Activated CD8-positive, alpha-beta T cell treated with anti-CD3 and anti-CD28 coated beads for 36 hours (primary cell): ENCODE results near the gene ERCC1. TPM values are rescaled to one million over a fixed set of nuclear protein-coding genes. Genes with fewer than 3 reads are reported as not detected.

ENCODE experiments used
- ATAC-seq: fragments of 200-7000 bp; cut with Tn5 transposase; one replicate; pipeline ENCODE4 v1.10.0; 2021; ENCODE audit warnings: mild to moderate bottlenecking, moderate library complexity
- CTCF ChIA-PET: fragments of 350-600 bp; sonication (Branson Sonifier 250); formaldehyde crosslinking; loops from one replicate; lab custom pipeline; 2021; ENCODE audit warnings: antibody characterized with exemption; lab: Charles Lee
- POLR2A ChIA-PET: fragments of 350-600 bp; sonication (Branson Sonifier 250); formaldehyde crosslinking; loops from one replicate; lab custom pipeline; 2021; ENCODE audit warnings: antibody characterized with exemption; lab: Charles Lee
- DNase-seq: peaks from one replicate; pipeline ENCODE4 v3.0.0-alpha.2; 2020
- H3K27ac Mint-ChIP-seq: one replicate; pipeline ENCODE4 v1.8.0; 2021; ENCODE audit warnings: mild to moderate bottlenecking, mixed read lengths
- H3K27me3 Mint-ChIP-seq: one replicate; pipeline ENCODE4 v1.8.0; 2021; ENCODE audit warnings: mixed read lengths
- H3K36me3 Mint-ChIP-seq: one replicate; pipeline ENCODE4 v1.8.0; 2021; ENCODE audit warnings: low read depth, mixed read lengths
- H3K4me1 Mint-ChIP-seq: one replicate; pipeline ENCODE4 v1.8.0; 2021; ENCODE audit warnings: low read depth, mixed read lengths
- H3K4me3 Mint-ChIP-seq: one replicate; pipeline ENCODE4 v1.8.0; 2021; ENCODE audit warnings: mild to moderate bottlenecking, moderate library complexity, mixed read lengths
- H3K9me3 Mint-ChIP-seq: one replicate; pipeline ENCODE4 v1.8.0; 2021; ENCODE audit warnings: mixed read lengths
- intact Hi-C: fragments of 100-400 bp; cut with micrococcal nuclease; formaldehyde crosslinking; loops from one replicate; pipeline ENCODE4 v1.10.0; 2022
- total RNA-seq, 2 experiments: library from RNA; stranded (reverse); gene quantifications; one replicate each; pipeline ENCODE4 v1.2.3, GENCODE V29; 2021
- TF ChIP-seq, protein P1 (sequence below): fragments of 200-600 bp; IDR thresholded peaks from one replicate; pipeline ENCODE4 v1.8.0; 2022; ENCODE audit warnings: antibody characterized with exemption, mild to moderate bottlenecking

Gene ERCC1
- total RNA-seq, 2 experiments from 2014 or later, result 41.6 to 46.5 TPM

- Mint-ChIP-seq H3K4me3 (peak overlapping the region; percentile 93), H3K27me3 (peaks cover 26% of the 10 kb centered on the region), H3K9me3 (no peaks in the 10 kb centered on the region), H3K36me3 (peaks cover 4% of the 10 kb centered on the region), H3K4me1 (peaks cover 36% of the 10 kb centered on the region), H3K27ac (peak overlapping the region; percentile 88)
- DNase-seq (peak; percentile 92), ATAC-seq (peak; percentile 59)
- intact Hi-C loops, result no loop called here
- POLR2A ChIA-PET, result interaction anchor here (1.0 kb wide), 2 partner anchors 14 to 72 kb away, joined by 3 read pairs; no protein-coding TSS in a partner anchor
- TF ChIP-seq, protein P1, sequence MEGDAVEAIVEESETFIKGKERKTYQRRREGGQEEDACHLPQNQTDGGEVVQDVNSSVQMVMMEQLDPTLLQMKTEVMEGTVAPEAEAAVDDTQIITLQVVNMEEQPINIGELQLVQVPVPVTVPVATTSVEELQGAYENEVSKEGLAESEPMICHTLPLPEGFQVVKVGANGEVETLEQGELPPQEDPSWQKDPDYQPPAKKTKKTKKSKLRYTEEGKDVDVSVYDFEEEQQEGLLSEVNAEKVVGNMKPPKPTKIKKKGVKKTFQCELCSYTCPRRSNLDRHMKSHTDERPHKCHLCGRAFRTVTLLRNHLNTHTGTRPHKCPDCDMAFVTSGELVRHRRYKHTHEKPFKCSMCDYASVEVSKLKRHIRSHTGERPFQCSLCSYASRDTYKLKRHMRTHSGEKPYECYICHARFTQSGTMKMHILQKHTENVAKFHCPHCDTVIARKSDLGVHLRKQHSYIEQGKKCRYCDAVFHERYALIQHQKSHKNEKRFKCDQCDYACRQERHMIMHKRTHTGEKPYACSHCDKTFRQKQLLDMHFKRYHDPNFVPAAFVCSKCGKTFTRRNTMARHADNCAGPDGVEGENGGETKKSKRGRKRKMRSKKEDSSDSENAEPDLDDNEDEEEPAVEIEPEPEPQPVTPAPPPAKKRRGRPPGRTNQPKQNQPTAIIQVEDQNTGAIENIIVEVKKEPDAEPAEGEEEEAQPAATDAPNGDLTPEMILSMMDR, result no peak
- CTCF ChIA-PET, result interaction anchor here (1.4 to 2.9 kb wide), 4 partner anchors 11 to 80 kb away, joined by 6 to 11 read pairs (median 10); no protein-coding TSS in a partner anchor
These were observed 18.1 kb downstream of the ERCC1 start for GRCh38 chr19:45405435-45406225.

GRCh38 chr19:45404557-45405434 lies 18.9 kb downstream of the ERCC1 start, which contains the start of gene PPP1R13L:
Gene PPP1R13L (minus strand): TSS chr19:45405069. CDS start chr19:45398318, 6,751 bp downstream.
- POLR2A ChIA-PET, result interaction anchor here (0.6 to 1.5 kb wide), 2 partner anchors 10 to 30 kb away, joined by 5 to 6 read pairs; no protein-coding TSS in a partner anchor
- Mint-ChIP-seq H3K9me3 (no peaks in the 10 kb centered on the region), H3K27ac (peak within 1 kb of the TSS; percentile 88), H3K4me3 (peak within 1 kb of the TSS; percentile 93), H3K27me3 (peaks cover 31% of the 10 kb centered on the region), H3K4me1 (peaks cover 33% of the 10 kb centered on the region), H3K36me3 (peaks cover 2% of the 10 kb centered on the region)
- TF ChIP-seq, protein P1, result no peak
- ATAC-seq (peak; percentile 12), DNase-seq (peak; percentile 73)
- CTCF ChIA-PET, result interaction anchor here (0.6 to 2.9 kb wide), 13 partner anchors 10 to 489 kb away, joined by 3 to 11 read pairs (median 5); no protein-coding TSS in a partner anchor
- intact Hi-C loops, result no loop called here

- intact Hi-C loops, result no loop called here
- peak; percentile 91 for DNase-seq
- Mint-ChIP-seq H3K4me1 (peaks cover 30% of the 10 kb centered on the region), H3K9me3 (no peaks in the 10 kb centered on the region), H3K27me3 (peaks cover 34% of the 10 kb centered on the region), H3K36me3 (peaks cover 2% of the 10 kb centered on the region), H3K27ac (no peak overlapping the region), H3K4me3 (peak overlapping the region; percentile 93)
- TF ChIP-seq, protein P1, result peak; percentile 69
- POLR2A ChIA-PET, result interaction anchor here (0.6 to 1.5 kb wide), 2 partner anchors 10 to 29 kb away, joined by 5 to 6 read pairs; no protein-coding TSS in a partner anchor
- CTCF ChIA-PET, result interaction anchor here (0.6 to 3.5 kb wide), 16 partner anchors 9 to 488 kb away, joined by 3 to 22 read pairs (median 5); no protein-coding TSS in a partner anchor
- ATAC-seq, result peak; percentile 44
These were observed 19.7 kb downstream of the ERCC1 start for GRCh38 chr19:45403781-45404556.

DNA sequence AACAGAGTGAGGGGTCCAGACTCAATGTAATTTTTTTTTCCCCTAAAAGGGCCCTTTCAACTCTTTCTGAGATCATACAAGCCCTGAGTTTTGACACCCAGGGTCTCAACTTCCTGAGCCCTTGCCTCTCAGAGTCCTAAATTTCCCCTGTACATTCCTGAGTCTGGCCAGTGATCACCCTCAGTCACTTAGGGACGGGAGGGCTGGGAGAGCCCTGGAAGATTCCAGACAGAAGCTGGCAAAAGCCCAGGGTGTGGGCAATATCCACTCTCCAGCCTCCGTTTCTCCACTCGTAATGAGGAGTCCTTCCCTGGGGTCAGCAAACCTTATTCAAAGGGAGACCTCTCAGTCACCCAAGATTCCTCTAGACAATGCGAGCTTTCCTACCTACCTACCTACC lies 20.4 kb downstream of the ERCC1 start:
- ChIA-PET POLR2A (no interaction called here), CTCF (interaction anchor here (0.8 to 3.7 kb wide), 16 partner anchors 9 to 311 kb away, joined by 3 to 32 read pairs (median 5); no protein-coding TSS in a partner anchor)
- H3K27ac Mint-ChIP-seq, result no peak overlapping the region
- intact Hi-C loops, result no loop called here
- H3K27me3 Mint-ChIP-seq, result peaks cover 39% of the 10 kb centered on the region
- peaks cover 30% of the 10 kb centered on the region for H3K4me1 Mint-ChIP-seq
- H3K36me3 Mint-ChIP-seq, result peaks cover 2% of the 10 kb centered on the region
- no peak for ATAC-seq
- H3K4me3 Mint-ChIP-seq, result no peak overlapping the region
- TF ChIP-seq, protein P1, result no peak
- H3K9me3 Mint-ChIP-seq, result no peaks in the 10 kb centered on the region
- DNase-seq, result no peak
